HEK293 (cell line): ENCODE data around the gene SNRPF.
A peak's percentile ranks its signal among the peaks of the same experiment; 100 is the strongest.

Source experiments
- CTCF ChIA-PET: fragments of 350-600 bp; formaldehyde crosslinking; extraction: SDS; loops from one replicate; lab custom pipeline; 2021; ENCODE audit warnings: antibody characterized with exemption; lab: Yijun Ruan, JAX
- POLR2A ChIA-PET: fragments of 300-600 bp; formaldehyde crosslinking; extraction: SDS; loops from one replicate; lab custom pipeline; 2020; ENCODE audit warnings: antibody characterized with exemption, inconsistent platforms; lab: Yijun Ruan, JAX
- H3K27ac ChIP-seq: fragments of 200-500 bp; sonication (Bioruptor generic); 2 replicates; pipeline ENCODE4 v1.5.1; 2014; ENCODE audit warnings: low read depth, low read length, control low read depth, inconsistent platforms; ENCODE audit errors: extremely low read depth
- H3K36me3 ChIP-seq, 2 experiments: fragments of 200-500 bp in 1 of 2; sonication (Bioruptor generic) in 1 of 2; 1 replicate in 1 of 2; 2 replicates in 1 of 2; pipeline ENCODE4 v1.5.1; 2014 to 2017; ENCODE audit warnings: inconsistent platforms in 2 of 2, low read length in 2 of 2; ENCODE audit not compliant: control insufficient read depth in 2 of 2, insufficient read depth in 1 of 2
- H3K4me1 ChIP-seq: fragments of 200-500 bp; sonication (Bioruptor generic); 2 replicates; pipeline ENCODE4 v1.5.1; 2014; ENCODE audit warnings: mild to moderate bottlenecking, low read length, inconsistent platforms; ENCODE audit not compliant: control insufficient read depth, insufficient read depth
- H3K4me3 ChIP-seq: 2 replicates; pipeline ENCODE4 v1.5.1; 2011; ENCODE audit warnings: low read depth, mild to moderate bottlenecking, control low read depth, low read length, moderate library complexity
- H3K9me3 ChIP-seq: fragments of 200-500 bp; sonication (Bioruptor generic); 2 replicates; pipeline ENCODE4 v1.5.1; 2014; ENCODE audit warnings: low read depth, low read length, inconsistent platforms; ENCODE audit not compliant: control insufficient read depth, insufficient read depth
- INSM2 ChIP-seq: fragments of 450-650 bp; formaldehyde crosslinking; IDR thresholded peaks from 2 replicates; pipeline ENCODE4 v1.5.1; 2016; ENCODE audit warnings: missing biosample characterization, missing genetic modification characterization
- KLF1 ChIP-seq: fragments of 450-650 bp; formaldehyde crosslinking; IDR thresholded peaks from 2 replicates; pipeline ENCODE4 v1.5.1; 2016; ENCODE audit warnings: missing biosample characterization, missing genetic modification characterization
- PRDM2 ChIP-seq: fragments of 450-650 bp; formaldehyde crosslinking; IDR thresholded peaks from 2 replicates; pipeline ENCODE4 v1.5.1; 2016; ENCODE audit warnings: missing biosample characterization, missing genetic modification characterization, borderline replicate concordance
- REPIN1 ChIP-seq: fragments of 450-650 bp; formaldehyde crosslinking; IDR thresholded peaks from 2 replicates; pipeline ENCODE4 v1.5.1; 2017; ENCODE audit warnings: missing biosample characterization, missing genetic modification characterization, low read depth
- SCRT1 ChIP-seq: fragments of 450-650 bp; formaldehyde crosslinking; IDR thresholded peaks from 2 replicates; pipeline ENCODE4 v1.5.1; 2016; ENCODE audit warnings: missing biosample characterization, missing genetic modification characterization, borderline replicate concordance
- SP2 ChIP-seq: fragments of 450-650 bp; formaldehyde crosslinking; IDR thresholded peaks from 2 replicates; pipeline ENCODE4 v1.5.1; 2016; ENCODE audit warnings: missing biosample characterization, missing genetic modification characterization
- ZBTB7A ChIP-seq: fragments of 450-650 bp; formaldehyde crosslinking; IDR thresholded peaks from 2 replicates; pipeline ENCODE4 v1.5.1; 2016; ENCODE audit warnings: low read depth, missing biosample characterization, missing genetic modification characterization
- ZBTB8A ChIP-seq: fragments of 450-650 bp; formaldehyde crosslinking; IDR thresholded peaks from 2 replicates; pipeline ENCODE4 v1.5.1; 2016; ENCODE audit warnings: missing biosample characterization, missing genetic modification characterization
- ZNF148 ChIP-seq: fragments of 450-650 bp; formaldehyde crosslinking; IDR thresholded peaks from 2 replicates; pipeline ENCODE4 v1.5.0; 2017; ENCODE audit warnings: missing biosample characterization, missing genetic modification characterization, borderline replicate concordance
- ZNF324 ChIP-seq: fragments of 450-650 bp; formaldehyde crosslinking; IDR thresholded peaks from 2 replicates; pipeline ENCODE4 v1.5.1; 2016; ENCODE audit warnings: missing biosample characterization, missing genetic modification characterization
- ZNF391 ChIP-seq: fragments of 450-650 bp; formaldehyde crosslinking; IDR thresholded peaks from 2 replicates; pipeline ENCODE4 v1.5.1; 2016; ENCODE audit warnings: low read depth, missing biosample characterization, missing genetic modification characterization, borderline replicate concordance
- ZNF394 ChIP-seq: fragments of 450-650 bp; formaldehyde crosslinking; IDR thresholded peaks from 2 replicates; pipeline ENCODE4 v1.5.1; 2016; ENCODE audit warnings: missing biosample characterization, missing genetic modification characterization, mild to moderate bottlenecking, moderate library complexity, borderline replicate concordance
- ZNF423 ChIP-seq: fragments of 450-650 bp; formaldehyde crosslinking; IDR thresholded peaks from 2 replicates; pipeline ENCODE4 v1.5.1; 2016; ENCODE audit warnings: missing biosample characterization, missing genetic modification characterization
- ZNF561 ChIP-seq: fragments of 450-650 bp; IDR thresholded peaks from 2 replicates; pipeline ENCODE4 v1.5.1; 2018; ENCODE audit warnings: missing biosample characterization, missing genetic modification characterization, borderline replicate concordance
- TF ChIP-seq, protein P1 (sequence below): IDR thresholded peaks from 2 replicates; pipeline ENCODE4 v1.6.1; 2011; ENCODE audit warnings: mild to moderate bottlenecking, low read depth, low read length, borderline replicate concordance
- TF ChIP-seq, protein P2 (sequence below): fragments of 450-650 bp; formaldehyde crosslinking; IDR thresholded peaks from 2 replicates; pipeline ENCODE4 v1.5.1; 2017; ENCODE audit warnings: missing biosample characterization, missing genetic modification characterization
- TF ChIP-seq, protein P3 (sequence below): fragments of 450-650 bp; formaldehyde crosslinking; IDR thresholded peaks from 2 replicates; pipeline ENCODE4 v1.5.1; 2016; ENCODE audit warnings: missing biosample characterization, missing genetic modification characterization, low read depth

The SNRPF gene

GRCh38 chr12:95858451-95859343 lies at the start of gene SNRPF:
Gene SNRPF (plus strand): TSS chr12:95858952. CDS start chr12:95859074, 122 bp downstream.
- CTCF ChIA-PET = no interaction called here
- Histone ChIP-seq H3K4me1 (0 out of 2 replicates have a peak, but pooled peaks cover 6% of the 10 kb centered on the region), H3K27ac (peak within 1 kb of the TSS; percentile 70), H3K4me3 (peak within 1 kb of the TSS; percentile 67), H3K9me3 (peaks cover 3% of the 10 kb centered on the region; the same call in 1 of the 2 replicates), H3K36me3 (peaks cover 28 to 29% of the 10 kb centered on the region in 2 experiments)
- POLR2A ChIA-PET = no interaction called here
- TF ChIP-seq REPIN1 (tag by site-specific recombination) (peak; percentile 68; the same call in 1 of the 2 replicates), ZNF324 (peak; percentile 82), KLF1 (tag by site-specific recombination) (no peak), ZNF561 (tag by site-specific recombination) (0 out of 2 replicates have a peak, but pooled peaks have one; percentile 40), PRDM2 (tag by site-specific recombination) (no peak), INSM2 (tag by site-specific recombination) (peak; percentile 40; the same call in 1 of the 2 replicates), ZBTB7A (tag by site-specific recombination) (0 out of 2 replicates have a peak, but pooled peaks have one; percentile 29), SCRT1 (tag by site-specific recombination) (peak; percentile 26; the same call in 1 of the 2 replicates), ZNF394 (tag by site-specific recombination) (peak; percentile 78), ZBTB8A (tag by site-specific recombination) (peak; percentile 45; the same call in 1 of the 2 replicates), ZNF148 (no peak), SP2 (tag by site-specific recombination) (peak; percentile 69), ZNF423 (tag by site-specific recombination) (no peak), ZNF391 (tag by site-specific recombination) (0 out of 2 replicates have a peak, but pooled peaks have one; percentile 45)
- TF ChIP-seq, protein P1, sequence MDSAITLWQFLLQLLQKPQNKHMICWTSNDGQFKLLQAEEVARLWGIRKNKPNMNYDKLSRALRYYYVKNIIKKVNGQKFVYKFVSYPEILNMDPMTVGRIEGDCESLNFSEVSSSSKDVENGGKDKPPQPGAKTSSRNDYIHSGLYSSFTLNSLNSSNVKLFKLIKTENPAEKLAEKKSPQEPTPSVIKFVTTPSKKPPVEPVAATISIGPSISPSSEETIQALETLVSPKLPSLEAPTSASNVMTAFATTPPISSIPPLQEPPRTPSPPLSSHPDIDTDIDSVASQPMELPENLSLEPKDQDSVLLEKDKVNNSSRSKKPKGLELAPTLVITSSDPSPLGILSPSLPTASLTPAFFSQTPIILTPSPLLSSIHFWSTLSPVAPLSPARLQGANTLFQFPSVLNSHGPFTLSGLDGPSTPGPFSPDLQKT = no peak
- TF ChIP-seq, protein P2, sequence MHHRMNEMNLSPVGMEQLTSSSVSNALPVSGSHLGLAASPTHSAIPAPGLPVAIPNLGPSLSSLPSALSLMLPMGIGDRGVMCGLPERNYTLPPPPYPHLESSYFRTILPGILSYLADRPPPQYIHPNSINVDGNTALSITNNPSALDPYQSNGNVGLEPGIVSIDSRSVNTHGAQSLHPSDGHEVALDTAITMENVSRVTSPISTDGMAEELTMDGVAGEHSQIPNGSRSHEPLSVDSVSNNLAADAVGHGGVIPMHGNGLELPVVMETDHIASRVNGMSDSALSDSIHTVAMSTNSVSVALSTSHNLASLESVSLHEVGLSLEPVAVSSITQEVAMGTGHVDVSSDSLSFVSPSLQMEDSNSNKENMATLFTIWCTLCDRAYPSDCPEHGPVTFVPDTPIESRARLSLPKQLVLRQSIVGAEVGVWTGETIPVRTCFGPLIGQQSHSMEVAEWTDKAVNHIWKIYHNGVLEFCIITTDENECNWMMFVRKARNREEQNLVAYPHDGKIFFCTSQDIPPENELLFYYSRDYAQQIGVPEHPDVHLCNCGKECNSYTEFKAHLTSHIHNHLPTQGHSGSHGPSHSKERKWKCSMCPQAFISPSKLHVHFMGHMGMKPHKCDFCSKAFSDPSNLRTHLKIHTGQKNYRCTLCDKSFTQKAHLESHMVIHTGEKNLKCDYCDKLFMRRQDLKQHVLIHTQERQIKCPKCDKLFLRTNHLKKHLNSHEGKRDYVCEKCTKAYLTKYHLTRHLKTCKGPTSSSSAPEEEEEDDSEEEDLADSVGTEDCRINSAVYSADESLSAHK (tag by site-specific recombination) = peak; percentile 48; the same call in 1 of the 2 replicates
- TF ChIP-seq, protein P3, sequence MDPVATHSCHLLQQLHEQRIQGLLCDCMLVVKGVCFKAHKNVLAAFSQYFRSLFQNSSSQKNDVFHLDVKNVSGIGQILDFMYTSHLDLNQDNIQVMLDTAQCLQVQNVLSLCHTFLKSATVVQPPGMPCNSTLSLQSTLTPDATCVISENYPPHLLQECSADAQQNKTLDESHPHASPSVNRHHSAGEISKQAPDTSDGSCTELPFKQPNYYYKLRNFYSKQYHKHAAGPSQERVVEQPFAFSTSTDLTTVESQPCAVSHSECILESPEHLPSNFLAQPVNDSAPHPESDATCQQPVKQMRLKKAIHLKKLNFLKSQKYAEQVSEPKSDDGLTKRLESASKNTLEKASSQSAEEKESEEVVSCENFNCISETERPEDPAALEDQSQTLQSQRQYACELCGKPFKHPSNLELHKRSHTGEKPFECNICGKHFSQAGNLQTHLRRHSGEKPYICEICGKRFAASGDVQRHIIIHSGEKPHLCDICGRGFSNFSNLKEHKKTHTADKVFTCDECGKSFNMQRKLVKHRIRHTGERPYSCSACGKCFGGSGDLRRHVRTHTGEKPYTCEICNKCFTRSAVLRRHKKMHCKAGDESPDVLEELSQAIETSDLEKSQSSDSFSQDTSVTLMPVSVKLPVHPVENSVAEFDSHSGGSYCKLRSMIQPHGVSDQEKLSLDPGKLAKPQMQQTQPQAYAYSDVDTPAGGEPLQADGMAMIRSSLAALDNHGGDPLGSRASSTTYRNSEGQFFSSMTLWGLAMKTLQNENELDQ (tag by site-specific recombination) = no peak
